ENCODE results near the gene VAPB.

Gene VAPB

DNA sequence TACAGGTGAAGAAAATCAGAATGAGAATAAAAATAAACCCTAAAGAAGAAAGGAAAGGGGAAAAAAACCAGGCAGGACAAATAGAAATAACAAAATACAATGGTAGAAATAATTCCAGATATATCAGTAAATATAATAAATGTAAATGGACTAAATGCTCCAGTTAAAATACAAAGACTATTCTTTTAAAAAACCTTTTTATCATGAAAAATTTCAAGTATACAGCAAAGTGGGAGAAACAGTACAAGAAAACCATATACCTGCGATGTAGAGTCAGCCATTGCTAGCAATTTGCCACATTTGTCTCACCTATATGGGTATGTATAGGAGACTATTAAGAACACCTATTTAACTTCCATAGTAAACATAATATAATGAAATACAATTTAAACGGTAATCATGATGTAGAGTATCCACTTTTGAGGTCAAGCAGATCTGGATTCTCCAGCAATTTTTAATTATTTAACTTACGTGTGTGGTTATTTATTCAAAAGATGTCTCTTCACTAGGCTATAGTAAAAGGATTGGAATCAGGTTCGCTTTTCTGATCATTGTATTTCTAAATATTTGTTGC, 914 bp upstream of the VAPB start:
- no peak for DNase-seq (ENCODE audit: low read depth)
- peak overlapping the region; percentile 61 for H3K4me3 ChIP-seq (ENCODE audit: control insufficient read depth, low read depth, low read length)
- TF ChIP-seq, protein P1, sequence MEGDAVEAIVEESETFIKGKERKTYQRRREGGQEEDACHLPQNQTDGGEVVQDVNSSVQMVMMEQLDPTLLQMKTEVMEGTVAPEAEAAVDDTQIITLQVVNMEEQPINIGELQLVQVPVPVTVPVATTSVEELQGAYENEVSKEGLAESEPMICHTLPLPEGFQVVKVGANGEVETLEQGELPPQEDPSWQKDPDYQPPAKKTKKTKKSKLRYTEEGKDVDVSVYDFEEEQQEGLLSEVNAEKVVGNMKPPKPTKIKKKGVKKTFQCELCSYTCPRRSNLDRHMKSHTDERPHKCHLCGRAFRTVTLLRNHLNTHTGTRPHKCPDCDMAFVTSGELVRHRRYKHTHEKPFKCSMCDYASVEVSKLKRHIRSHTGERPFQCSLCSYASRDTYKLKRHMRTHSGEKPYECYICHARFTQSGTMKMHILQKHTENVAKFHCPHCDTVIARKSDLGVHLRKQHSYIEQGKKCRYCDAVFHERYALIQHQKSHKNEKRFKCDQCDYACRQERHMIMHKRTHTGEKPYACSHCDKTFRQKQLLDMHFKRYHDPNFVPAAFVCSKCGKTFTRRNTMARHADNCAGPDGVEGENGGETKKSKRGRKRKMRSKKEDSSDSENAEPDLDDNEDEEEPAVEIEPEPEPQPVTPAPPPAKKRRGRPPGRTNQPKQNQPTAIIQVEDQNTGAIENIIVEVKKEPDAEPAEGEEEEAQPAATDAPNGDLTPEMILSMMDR (conservative IDR thresholded peaks at IDR 0.05; ENCODE audit: control insufficient read depth, insufficient read depth, low read depth, low read length), result no peak

GRCh38 chr20:58389324-58389967, 417 bp downstream of the VAPB start:
- peak; percentile 19 for DNase-seq (ENCODE audit: low read depth)
- peak overlapping the region; percentile 84 for H3K4me3 ChIP-seq (ENCODE audit: control insufficient read depth, low read depth, low read length)
- TF ChIP-seq, protein P1 (conservative IDR thresholded peaks at IDR 0.05; ENCODE audit: control insufficient read depth, insufficient read depth, low read depth, low read length), result no peak

- TF ChIP-seq, protein P1 (conservative IDR thresholded peaks at IDR 0.05; ENCODE audit: control insufficient read depth, insufficient read depth, low read depth, low read length), result no peak
- peak overlapping the region; percentile 84 for H3K4me3 ChIP-seq (ENCODE audit: control insufficient read depth, low read depth, low read length)
- no peak for DNase-seq (ENCODE audit: low read depth)
These were observed 1.1 kb downstream of the VAPB start for GRCh38 chr20:58389968-58390658.

DNA sequence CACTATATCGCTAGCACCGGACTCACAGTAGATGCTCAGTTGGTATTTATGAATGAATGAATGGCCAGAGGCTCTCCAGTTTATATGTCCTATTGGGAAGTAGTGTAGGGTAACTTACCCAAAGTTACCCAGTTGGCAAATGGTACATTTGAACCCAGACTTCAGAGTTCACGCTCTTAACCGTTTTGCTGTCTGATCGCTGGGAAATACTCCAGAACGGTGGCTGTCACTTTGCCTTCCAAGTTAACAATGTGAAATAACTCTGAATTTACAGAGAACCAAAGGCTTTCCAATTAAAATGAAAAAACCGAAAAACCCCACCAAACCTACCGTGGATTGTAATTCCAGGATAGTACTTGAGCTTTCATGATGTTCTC, 1.6 kb downstream of the VAPB start:
- TF ChIP-seq, protein P1 (conservative IDR thresholded peaks at IDR 0.05; ENCODE audit: control insufficient read depth, insufficient read depth, low read depth, low read length), result no peak
- DNase-seq (ENCODE audit: low read depth), result no peak
- H3K4me3 ChIP-seq (ENCODE audit: control insufficient read depth, low read depth, low read length), result peak overlapping the region; percentile 84

GRCh38 chr20:58392286-58392685, 3.3 kb downstream of the VAPB start:
- TF ChIP-seq, protein P1 (conservative IDR thresholded peaks at IDR 0.05; ENCODE audit: control insufficient read depth, insufficient read depth, low read depth, low read length), result no peak
- no peak for DNase-seq (ENCODE audit: low read depth)
- H3K4me3 ChIP-seq (ENCODE audit: control insufficient read depth, low read depth, low read length), result no peak overlapping the region

DNA sequence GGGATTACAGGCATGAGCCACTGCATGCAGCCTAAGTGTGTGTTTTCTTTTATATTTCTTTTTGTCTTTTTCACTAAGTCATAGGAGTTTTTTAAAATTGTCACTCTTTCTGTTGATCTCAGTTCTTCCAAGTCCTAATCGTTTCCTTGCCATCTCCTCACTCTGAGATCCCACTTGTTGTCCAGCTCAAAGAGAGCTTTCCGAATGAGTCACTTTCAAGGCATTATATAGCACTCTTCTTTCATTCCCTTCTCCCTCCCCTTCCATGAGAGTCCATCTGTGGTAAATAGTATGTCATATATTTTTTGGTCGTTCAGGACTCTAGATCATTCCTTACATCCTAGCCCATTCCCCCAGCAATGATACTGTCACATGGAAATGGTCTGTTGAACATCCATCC, 4.3 kb downstream of the VAPB start:
- no peak overlapping the region for H3K4me3 ChIP-seq (ENCODE audit: control insufficient read depth, low read depth, low read length)
- DNase-seq (ENCODE audit: low read depth), result peak; percentile 57
- TF ChIP-seq, protein P1 (conservative IDR thresholded peaks at IDR 0.05; ENCODE audit: control insufficient read depth, insufficient read depth, low read depth, low read length), result no peak
